DND-41 (cell line): ENCODE results near the gene RAPGEF2.

ENCODE experiments used
- CTCF ChIP-seq: IDR thresholded peaks from 2 replicates; pipeline ENCODE4 v1.5.1; 2012; ENCODE audit warnings: borderline replicate concordance, low read length, moderate library complexity, mild to moderate bottlenecking; ENCODE audit not compliant: poor library complexity, severe bottlenecking; ENCODE audit errors: extremely low read depth
- EZH2 ChIP-seq: IDR thresholded peaks from 3 replicates; pipeline ENCODE4 v1.6.1; 2012; ENCODE audit warnings: borderline replicate concordance, low read depth, mild to moderate bottlenecking, moderate library complexity, low read length, inconsistent platforms; ENCODE audit not compliant: severe bottlenecking

DNA sequence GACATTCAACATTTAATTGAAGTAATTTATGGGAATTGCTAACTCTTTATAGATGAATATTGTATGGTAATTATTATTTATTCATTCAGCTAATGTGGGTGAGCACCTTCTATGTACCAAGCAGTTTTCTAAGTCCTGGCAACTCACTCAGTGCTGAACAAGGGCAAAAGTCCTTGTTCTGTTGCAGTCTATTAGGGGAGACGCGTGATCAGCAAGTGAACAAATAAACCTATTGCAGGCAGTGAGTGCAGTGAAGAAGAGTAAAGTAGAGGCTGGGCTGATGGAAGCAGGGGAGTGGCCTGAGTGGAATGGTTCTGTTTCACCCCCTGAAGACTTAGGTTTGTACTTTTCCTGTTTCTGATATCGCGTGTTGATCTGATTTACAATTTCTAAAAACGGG, 214.3 kb downstream of the RAPGEF2 start:
- no peak for TF ChIP-seq EZH2
- no peak for TF ChIP-seq CTCF
